Gastrocnemius medialis (tissue), 4 donors: ENCODE measurements around the gene ARID5A. TPM values are rescaled to one million over a fixed set of nuclear protein-coding genes. Genes with fewer than 3 reads are reported as not detected.

Source experiments
- ATAC-seq, 2 donors: fragments of 150-250 bp; one replicate each; pipeline ENCODE4 v1.9.1; 2016
- DNase-seq, 2 donors: peaks; one replicate each; pipeline ENCODE4 v3.0.0-alpha.2; 2019
- H3K27ac ChIP-seq, 4 donors: fragments of 200-600 bp; sonication (generic); 1 replicate in 1 of 4; 2 replicates in 3 of 4; pipeline ENCODE4 v1.5.1; 2016 to 2018; ENCODE audit warnings: mild to moderate bottlenecking in 2 of 4, moderate library complexity in 1 of 4
- H3K27me3 ChIP-seq, 3 donors: fragments of 200-600 bp; sonication (generic) in 2 of 3; 1 replicate in 1 of 3; 2 replicates in 2 of 3; pipeline versions ENCODE4 v1.5.1 to v1.6.0; 2016 to 2019; ENCODE audit warnings: mild to moderate bottlenecking in 1 of 3, moderate library complexity in 1 of 3
- H3K36me3 ChIP-seq, 2 donors: fragments of 200-600 bp; sonication (generic) in 1 of 2; one replicate each; pipeline ENCODE4 v1.5.1; 2017 to 2018
- H3K4me1 ChIP-seq, 2 donors: fragments of 200-600 bp; sonication (generic) in 1 of 2; one replicate each; pipeline ENCODE4 v1.5.1; 2016 to 2017; ENCODE audit warnings: mild to moderate bottlenecking in 2 of 2
- H3K4me3 ChIP-seq, 4 donors: fragments of 200-600 bp; sonication (generic) in 3 of 4; 1 replicate in 1 of 4; 2 replicates in 3 of 4; pipeline ENCODE4 v1.5.1; 2016 to 2019; ENCODE audit warnings: mild to moderate bottlenecking in 2 of 4
- H3K9me3 ChIP-seq, 3 donors: fragments of 200-600 bp; sonication (generic) in 2 of 3; 1 replicate in 1 of 3; 2 replicates in 2 of 3; pipeline ENCODE4 v1.5.1; 2016 to 2019
- CTCF ChIP-seq, 5 experiments: fragments of 450-650 bp in 3 of 5; fragments of 200-600 bp in 2 of 5; sonication (generic) in 2 of 5; IDR thresholded peaks in 4 of 5; conservative IDR thresholded peaks in 1 of 5; 1 replicate in 4 of 5; 2 replicates in 1 of 5; pipeline ENCODE4 v1.5.1; 2016 to 2019; ENCODE audit warnings: antibody characterized with exemption in 5 of 5, mild to moderate bottlenecking in 3 of 5, moderate library complexity in 3 of 5
- POLR2A ChIP-seq, 2 donors: fragments of 450-650 bp; IDR thresholded peaks; one replicate each; pipeline ENCODE4 v1.6.1; 2017; ENCODE audit warnings: antibody characterized with exemption in 2 of 2, mild to moderate bottlenecking in 2 of 2, moderate library complexity in 2 of 2
- in situ Hi-C, 4 donors: fragments of 200-750 bp; cut with MboI; loops; one replicate each; pipeline versions ENCODE4 v1.15.0 to v1.8.0; 2017; ENCODE audit warnings: low sequenced_read_pairs in 4 of 4
- intact Hi-C: fragments of 100-400 bp; cut with DNase I; formaldehyde crosslinking; loops from one replicate; pipeline ENCODE4 v1.15.1; 2023; ENCODE audit warnings: low total_unique reads
- total RNA-seq, 4 donors: library from RNA; depleted of rRNA; stranded (reverse); fragments of >200 nt; gene quantifications; one replicate each; pipeline versions ENCODE4 v1.1.0 to v1.2.3, GENCODE V29; 2016

ARID5A gene
- total RNA-seq, 4 donors from 2014 or later, result 6.7 to 126 (median 30.5) TPM

GRCh38 chr2:96548558-96549465, 12.3 kb downstream of the ARID5A start:
- in situ Hi-C loops (loop anchor here in 1 of 4 donors (25.0 kb wide), 1 partner anchor 1113 kb away; the partner anchor contains the start of genes ACTR1B and C2orf92), intact Hi-C loops (loop anchor here (5.0 kb wide), 1 partner anchor 253 kb away; no protein-coding TSS in a partner anchor)
- DNase-seq, result no peak
- no peak for ATAC-seq
- Histone ChIP-seq H3K4me3 (no peak overlapping the region), H3K27ac (peak overlapping the region in 1 of 4 donors; percentile 72), H3K36me3 (peaks cover 0 to 47% of the 10 kb centered on the region in 2 donors), H3K9me3 (no peaks in the 10 kb centered on the region), H3K27me3 (no peaks in the 10 kb centered on the region), H3K4me1 (peaks cover 13 to 22% of the 10 kb centered on the region in 2 donors)
- TF ChIP-seq CTCF (IDR thresholded peaks at IDR 0.05 in 4 of 5, conservative IDR thresholded peaks at IDR 0.05 in 1 of 5), result no peak
- TF ChIP-seq POLR2A (IDR thresholded peaks at IDR 0.05), result no peak

- no peak overlapping the region for H3K4me3 ChIP-seq
- DNase-seq, result no peak
- H3K27ac ChIP-seq, result peak overlapping the region in 3 of 4 donors; percentile 28 to 72 (median 67)
- peaks cover 0 to 47% of the 10 kb centered on the region in 2 donors for H3K36me3 ChIP-seq
- TF ChIP-seq CTCF (IDR thresholded peaks at IDR 0.05 in 4 of 5, conservative IDR thresholded peaks at IDR 0.05 in 1 of 5), result no peak
- no peak for TF ChIP-seq POLR2A (IDR thresholded peaks at IDR 0.05)
- peaks cover 13 to 17% of the 10 kb centered on the region in 2 donors for H3K4me1 ChIP-seq
- H3K9me3 ChIP-seq, result no peaks in the 10 kb centered on the region
- intact Hi-C loops (loop anchor here (5.0 kb wide), 1 partner anchor 253 kb away; no protein-coding TSS in a partner anchor), in situ Hi-C loops (loop anchor here in 1 of 4 donors (25.0 kb wide), 1 partner anchor 1113 kb away; the partner anchor contains the start of genes ACTR1B and C2orf92)
- no peak for ATAC-seq
- no peaks in the 10 kb centered on the region for H3K27me3 ChIP-seq
These were observed 12.9 kb downstream of the ARID5A start for GRCh38 chr2:96549466-96549785.

- peak in 1 of 2 donors; percentile 73 for DNase-seq
- Histone ChIP-seq H3K36me3 (peaks cover 0 to 47% of the 10 kb centered on the region in 2 donors), H3K4me3 (no peak overlapping the region), H3K27ac (peak overlapping the region; percentile 29 to 72 (median 64)), H3K4me1 (peaks cover 21 to 24% of the 10 kb centered on the region in 2 donors), H3K9me3 (no peaks in the 10 kb centered on the region), H3K27me3 (no peaks in the 10 kb centered on the region)
- in situ Hi-C loops (loop anchor here in 1 of 4 donors (25.0 kb wide), 1 partner anchor 1112 kb away; the partner anchor contains the start of genes ACTR1B and C2orf92), intact Hi-C loops (loop anchor here (5.0 kb wide), 1 partner anchor 252 kb away; no protein-coding TSS in a partner anchor)
- TF ChIP-seq CTCF (IDR thresholded peaks at IDR 0.05 in 4 of 5, conservative IDR thresholded peaks at IDR 0.05 in 1 of 5) (peak; percentile 55 to 80 (median 67)), POLR2A (IDR thresholded peaks at IDR 0.05) (no peak)
- peak; percentile 31 to 45 for ATAC-seq
These were observed 13.6 kb downstream of the ARID5A start for GRCh38 chr2:96549967-96550786.

- Histone ChIP-seq H3K4me3 (no peak overlapping the region), H3K4me1 (peaks cover 24 to 27% of the 10 kb centered on the region in 2 donors), H3K27me3 (no peaks in the 10 kb centered on the region), H3K27ac (peak overlapping the region in 2 of 4 donors; percentile 67 to 72), H3K9me3 (no peaks in the 10 kb centered on the region), H3K36me3 (peaks cover 0 to 47% of the 10 kb centered on the region in 2 donors)
- ATAC-seq, result no peak
- TF ChIP-seq POLR2A (IDR thresholded peaks at IDR 0.05), result no peak
- TF ChIP-seq CTCF (IDR thresholded peaks at IDR 0.05 in 4 of 5, conservative IDR thresholded peaks at IDR 0.05 in 1 of 5), result no peak
- DNase-seq, result no peak
- in situ Hi-C loops, result no loop called here
- intact Hi-C loops, result no loop called here
These were observed 14.4 kb downstream of the ARID5A start for GRCh38 chr2:96550787-96551604.
